ENCODE measurements around the gene HIBADH.
"Not testable (repeated sequence)": the region's sequence is repeated elsewhere in the genome, so short reads cannot be mapped to it uniquely, and the experiment has no call there.

Gene HIBADH

GRCh38 chr7:27547401-27547800, 115.3 kb downstream of the HIBADH start:
- no peak for DNase-seq (ENCODE audit: low read depth)

- no peak for DNase-seq (ENCODE audit: low read depth)
Measured at GRCh38 chr7:27546610-27547009, 116.1 kb downstream of the HIBADH start.

GRCh38 chr7:27535795-27536194, 126.9 kb downstream of the HIBADH start:
- no peak for DNase-seq (ENCODE audit: low read depth)

GRCh38 chr7:27533652-27534081, 129.0 kb downstream of the HIBADH start:
- DNase-seq (ENCODE audit: low read depth), result no peak

- DNase-seq (ENCODE audit: low read depth), result no peak
Measured at GRCh38 chr7:27532314-27532713, 130.4 kb downstream of the HIBADH start.

- no peak for DNase-seq (ENCODE audit: low read depth)
Measured at GRCh38 chr7:27527348-27527714, 135.4 kb downstream of the HIBADH start.

GRCh38 chr7:27526611-27527347, 135.9 kb downstream of the HIBADH start:
- DNase-seq (ENCODE audit: low read depth), result no peak

GRCh38 chr7:27526131-27526530, 136.6 kb downstream of the HIBADH start:
- no peak for DNase-seq (ENCODE audit: low read depth)

- DNase-seq (ENCODE audit: low read depth), result no peak
Measured at GRCh38 chr7:27523321-27523720, 139.4 kb downstream of the HIBADH start.

- DNase-seq (ENCODE audit: low read depth), result no peak
Measured at GRCh38 chr7:27522566-27522965, 140.1 kb downstream of the HIBADH start.

GRCh38 chr7:27520815-27521790, 141.6 kb downstream of the HIBADH start:
- DNase-seq (ENCODE audit: low read depth), result no peak

GRCh38 chr7:27519793-27520469, 142.8 kb downstream of the HIBADH start:
- no peak for DNase-seq (ENCODE audit: low read depth)

- no peak for DNase-seq (ENCODE audit: low read depth)
Measured at GRCh38 chr7:27518561-27519350, 143.9 kb downstream of the HIBADH start.

GRCh38 chr7:27516421-27516820, 146.3 kb downstream of the HIBADH start:
- no peak for DNase-seq (ENCODE audit: low read depth)

GRCh38 chr7:27515933-27516332, 146.8 kb downstream of the HIBADH start:
- DNase-seq (ENCODE audit: low read depth), result no peak

GRCh38 chr7:27514861-27515260, 147.8 kb downstream of the HIBADH start:
- no peak for DNase-seq (ENCODE audit: low read depth)

GRCh38 chr7:27513885-27514284, 148.8 kb downstream of the HIBADH start:
- no peak for DNase-seq (ENCODE audit: low read depth)

GRCh38 chr7:27511370-27511769, 151.3 kb downstream of the HIBADH start:
- DNase-seq (ENCODE audit: low read depth), result not testable (repeated sequence)

- no peak for DNase-seq (ENCODE audit: low read depth)
Measured at GRCh38 chr7:27510541-27510940, 152.1 kb downstream of the HIBADH start.

- not testable (repeated sequence) for DNase-seq (ENCODE audit: low read depth)
Measured at GRCh38 chr7:27501879-27502278, 160.8 kb downstream of the HIBADH start.

GRCh38 chr7:27501001-27501400, 161.7 kb downstream of the HIBADH start:
- no peak for DNase-seq (ENCODE audit: low read depth)

GRCh38 chr7:27492224-27492623, 170.5 kb downstream of the HIBADH start:
- no peak for DNase-seq (ENCODE audit: low read depth)
